Measurements from ENCODE around the gene ATF6. TPM values are rescaled to one million over a fixed set of nuclear protein-coding genes. Genes with fewer than 3 reads are reported as not detected.

Gene ATF6
- polyA plus RNA-seq, 3 donors, result 4.4 to 14.9 (median 9.6) TPM

- 64 to 71% (median 69%) methylated on average over 9 of the region's 9 CpGs for WGBS, 3 donors
- no peak overlapping the region for H3K27ac ChIP-seq (ENCODE audit: low read depth, low read length)
Measured at GRCh38 chr1:161994175-161994668, 228.1 kb downstream of the ATF6 start.

- 86 to 89% (median 86%) methylated on average over 1 of the region's 1 CpG for WGBS, 3 donors
Measured at GRCh38 chr1:161997152-161997551, 231.0 kb downstream of the ATF6 start.

GRCh38 chr1:161998811-161999210 is 232.7 kb downstream of the ATF6 start:
- WGBS, 3 donors, result 87 to 95% (median 95%) methylated on average over 5 of the region's 5 CpGs
- H3K27ac ChIP-seq (ENCODE audit: low read depth, low read length), result no peak overlapping the region

More at GRCh38 chr1:161997152-161997551, 231.0 kb downstream of the ATF6 start:
- H3K27ac ChIP-seq (ENCODE audit: low read depth, low read length), result no peak overlapping the region

DNA sequence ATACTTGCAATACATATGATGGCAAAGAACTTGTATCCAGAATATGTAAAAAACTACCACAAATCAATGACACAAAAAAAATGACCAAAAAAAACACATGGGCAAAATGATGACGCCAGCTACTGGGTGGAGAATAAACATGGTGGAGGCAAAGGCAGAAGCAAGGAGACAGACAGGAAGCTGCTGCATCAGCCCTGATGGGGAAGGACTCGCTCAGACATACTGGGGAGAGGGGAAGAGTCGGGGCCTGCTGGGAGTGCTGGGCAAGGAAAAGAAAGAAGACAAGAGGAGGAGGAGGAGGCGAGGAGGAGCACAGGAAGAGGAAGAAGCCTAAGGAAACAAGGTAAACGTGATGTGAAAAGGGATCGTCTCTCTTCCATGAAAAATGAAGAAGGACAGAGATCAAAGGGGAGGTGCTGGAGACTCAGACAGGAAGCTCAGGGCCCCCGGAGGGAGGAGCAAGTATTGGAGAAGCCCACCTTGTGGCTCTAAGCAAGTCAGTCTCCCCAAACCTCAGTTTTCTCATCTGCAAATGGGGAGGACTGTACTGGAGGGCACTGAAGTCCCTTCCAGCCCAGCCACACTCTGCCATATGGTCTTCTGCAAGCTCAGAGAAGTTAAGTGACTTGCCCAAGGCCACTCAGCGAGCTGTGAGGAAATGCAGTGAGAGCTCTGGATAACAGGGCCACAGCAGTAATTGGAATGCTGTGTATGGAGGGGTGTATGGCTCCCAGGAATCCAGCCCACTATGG is 233.4 kb downstream of the ATF6 start:
- no peak overlapping the region for H3K27ac ChIP-seq (ENCODE audit: low read depth, low read length)
- WGBS, 3 donors, result 59 to 80% (median 62%) methylated on average over 8 of the region's 8 CpGs

DNA sequence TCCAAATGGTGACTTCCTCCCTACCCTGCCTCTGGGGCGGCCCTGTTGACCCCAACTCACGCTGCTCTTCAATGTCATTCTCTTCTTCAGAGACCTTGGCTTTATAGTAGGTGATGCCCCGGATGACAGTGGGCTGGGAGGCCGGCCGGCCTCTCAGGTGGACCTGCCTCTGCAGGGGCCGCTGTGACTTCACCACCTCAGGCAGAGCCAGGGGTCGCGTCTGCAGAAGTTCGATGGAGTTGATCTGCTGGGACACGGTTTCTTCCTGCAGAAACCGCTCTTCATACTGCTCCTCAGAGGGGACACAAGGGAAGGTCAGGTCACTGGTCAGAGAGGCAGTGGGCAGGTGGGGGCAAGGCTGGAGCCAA is 233.9 kb downstream of the ATF6 start:
- H3K27ac ChIP-seq (ENCODE audit: low read depth, low read length), result no peak overlapping the region
- 94 to 97% (median 95%) methylated on average over 11 of the region's 11 CpGs for WGBS, 3 donors

DNA sequence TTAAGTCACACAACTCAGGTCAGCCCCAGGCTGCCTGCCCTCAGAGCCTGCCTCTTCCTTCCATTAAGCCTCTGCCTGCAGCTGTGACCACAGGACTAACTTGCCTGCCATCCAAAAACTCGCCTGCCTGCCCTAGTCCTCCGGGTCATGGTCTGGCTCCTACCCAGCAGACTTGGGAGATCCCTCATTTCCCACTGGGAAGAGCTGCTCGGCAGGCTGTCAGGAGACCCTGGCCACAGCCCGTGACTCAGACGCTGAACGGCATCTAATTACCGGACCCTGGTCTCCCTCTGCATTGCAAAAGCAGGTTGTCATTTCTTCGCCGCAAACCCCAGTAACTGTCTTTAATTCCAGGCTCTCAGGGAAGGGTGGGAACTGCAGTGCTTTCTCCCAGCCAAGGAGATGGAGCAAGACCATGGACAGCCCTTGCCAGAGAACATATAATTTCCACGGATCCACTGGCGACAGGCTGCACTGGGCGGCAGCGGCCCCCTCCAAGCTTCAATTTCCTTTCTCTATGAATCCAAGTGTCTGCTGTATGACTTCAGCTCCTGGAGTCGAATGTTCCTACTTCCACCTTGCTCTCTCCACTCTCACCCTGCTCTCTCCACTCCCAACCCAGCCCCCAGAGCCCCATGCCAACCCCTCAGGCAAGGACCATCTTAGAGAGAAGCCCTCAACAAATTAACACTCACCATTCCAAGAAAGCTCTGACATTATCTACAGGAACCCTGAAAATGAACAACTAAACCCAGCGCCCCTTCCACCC is 237.1 kb downstream of the ATF6 start:
- 38 to 72% (median 42%) methylated on average over 15 of the region's 15 CpGs for WGBS, 3 donors

GRCh38 chr1:162003830-162004215 is 237.7 kb downstream of the ATF6 start:
- 34 to 55% (median 40%) methylated on average over 5 of the region's 5 CpGs for WGBS, 3 donors
- H3K27ac ChIP-seq (ENCODE audit: low read depth, low read length), result no peak overlapping the region

More for the DNA sequence above, 237.1 kb downstream of the ATF6 start:
- no peak overlapping the region for H3K27ac ChIP-seq (ENCODE audit: low read depth, low read length)

DNA sequence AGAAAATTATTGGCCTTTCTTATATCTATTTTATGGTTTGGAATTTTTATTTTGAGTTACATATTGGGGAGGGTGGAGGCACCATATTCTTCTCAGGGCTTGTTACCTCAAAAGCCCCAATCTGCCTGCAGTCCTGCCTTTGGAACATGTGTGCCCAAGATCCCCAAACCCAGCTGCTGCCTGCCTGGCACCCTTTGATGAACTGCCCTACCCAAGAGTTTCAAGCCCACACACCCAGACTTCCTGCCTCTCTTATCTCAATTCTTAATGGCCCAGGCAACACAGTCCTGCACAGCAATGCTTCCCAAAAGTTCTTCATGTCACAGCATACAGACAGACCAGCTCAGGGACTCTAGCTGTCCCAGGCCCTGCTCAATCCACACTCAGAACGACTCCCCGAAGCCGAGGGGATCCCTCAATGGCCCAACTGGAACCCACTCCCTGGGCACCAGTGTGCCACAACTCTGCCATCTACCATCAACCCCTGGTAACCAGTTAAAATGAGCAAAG is 238.4 kb downstream of the ATF6 start:
- 64 to 88% (median 78%) methylated on average over 3 of the region's 3 CpGs for WGBS, 3 donors
- H3K27ac ChIP-seq (ENCODE audit: low read depth, low read length), result no peak overlapping the region

DNA sequence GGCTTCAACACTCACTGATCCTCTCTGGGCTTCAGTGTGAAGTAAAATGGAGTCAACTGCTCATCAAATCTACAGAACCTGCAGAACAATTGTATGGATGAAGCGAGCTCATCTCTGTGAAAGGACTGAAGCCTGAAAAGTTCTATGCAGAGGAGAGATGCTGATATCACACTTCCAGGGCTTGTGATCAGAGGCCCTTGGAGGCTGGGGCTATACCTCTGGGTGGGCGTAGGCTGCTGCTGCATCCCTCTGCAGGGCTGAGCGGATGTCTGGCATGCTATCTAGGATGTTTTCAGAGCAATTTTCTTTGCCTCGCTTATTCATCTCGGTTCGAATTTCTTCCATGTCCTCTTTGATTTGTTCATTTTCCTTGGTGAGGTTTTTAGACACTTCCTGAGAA is 240.0 kb downstream of the ATF6 start:
- H3K27ac ChIP-seq (ENCODE audit: low read depth, low read length), result no peak overlapping the region
- 82 to 87% (median 84%) methylated on average over 6 of the region's 6 CpGs for WGBS, 3 donors

GRCh38 chr1:162007466-162007865 is 241.3 kb downstream of the ATF6 start:
- WGBS, 3 donors, result 84 to 100% (median 88%) methylated on average over 3 of the region's 3 CpGs
- no peak overlapping the region for H3K27ac ChIP-seq (ENCODE audit: low read depth, low read length)

GRCh38 chr1:162008799-162009198 is 242.7 kb downstream of the ATF6 start:
- 75 to 91% (median 88%) methylated on average over 5 of the region's 5 CpGs for WGBS, 3 donors
- H3K27ac ChIP-seq (ENCODE audit: low read depth, low read length), result no peak overlapping the region

- no peak overlapping the region for H3K27ac ChIP-seq (ENCODE audit: low read depth, low read length)
- WGBS, 3 donors, result 48 to 76% (median 64%) methylated on average over 9 of the region's 9 CpGs
Measured at GRCh38 chr1:162009501-162010174, 243.5 kb downstream of the ATF6 start.

DNA sequence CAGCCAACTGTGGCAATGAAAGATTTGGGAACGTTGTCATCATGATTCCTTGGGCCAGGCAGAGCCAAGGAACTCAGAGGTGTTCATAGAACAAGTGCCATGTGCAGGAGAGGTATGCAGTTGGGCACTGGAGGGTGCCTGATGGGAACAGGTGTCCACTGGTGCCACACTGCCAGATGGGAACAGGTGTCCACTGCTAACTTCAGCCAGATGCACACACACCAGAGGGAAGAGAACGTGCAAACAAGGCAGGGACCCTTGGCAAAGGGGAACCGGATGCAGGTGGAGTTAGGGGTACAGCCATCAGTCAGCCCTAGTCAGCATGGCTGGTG is 244.0 kb downstream of the ATF6 start:
- H3K27ac ChIP-seq (ENCODE audit: low read depth, low read length), result no peak overlapping the region
- WGBS, 3 donors, result 50 to 89% (median 80%) methylated on average over 3 of the region's 3 CpGs

- no peak overlapping the region for H3K27ac ChIP-seq (ENCODE audit: low read depth, low read length)
- WGBS, 3 donors, result 77 to 83% (median 79%) methylated on average over 9 of the region's 9 CpGs
Measured at GRCh38 chr1:162011337-162012012, 245.4 kb downstream of the ATF6 start.

- no peak overlapping the region for H3K27ac ChIP-seq (ENCODE audit: low read depth, low read length)
Measured at GRCh38 chr1:162013289-162013688, 247.2 kb downstream of the ATF6 start.
